Adipocyte (in vitro differentiated cells): ENCODE measurements around the gene TENM4.
"Not testable (repeated sequence)": the region's sequence is repeated elsewhere in the genome, so short reads cannot be mapped to it uniquely, and the experiment has no call there.

Source experiments
- DNase-seq: peaks from one replicate; pipeline ENCODE4 v3.0.0-alpha.2; 2015; ENCODE audit warnings: low read depth
- H3K27me3 ChIP-seq: replicated peaks from 2 replicates; pipeline ENCODE4 v1.7.0; 2013; ENCODE audit warnings: mild to moderate bottlenecking, low read length, moderate library complexity; ENCODE audit not compliant: control insufficient read depth, insufficient read depth
- H3K36me3 ChIP-seq: 2 replicates; pipeline ENCODE4 v1.7.0; 2013; ENCODE audit warnings: low read length, mild to moderate bottlenecking, moderate library complexity; ENCODE audit not compliant: control insufficient read depth, insufficient read depth, severe bottlenecking
- H3K4me1 ChIP-seq: 2 replicates; pipeline ENCODE4 v1.7.0; 2013; ENCODE audit warnings: mild to moderate bottlenecking, low read length, moderate library complexity; ENCODE audit not compliant: control insufficient read depth, insufficient read depth
- H3K4me3 ChIP-seq: 2 replicates; pipeline ENCODE4 v1.7.0; 2013; ENCODE audit warnings: mild to moderate bottlenecking, low read length, moderate library complexity
- H3K9ac ChIP-seq: 2 replicates; pipeline ENCODE4 v1.7.0; 2013; ENCODE audit warnings: mild to moderate bottlenecking, low read length, moderate library complexity
- H3K9me3 ChIP-seq: 2 replicates; pipeline ENCODE4 v1.7.0; 2013; ENCODE audit warnings: mild to moderate bottlenecking, low read length, moderate library complexity; ENCODE audit not compliant: control insufficient read depth

TENM4 gene

GRCh38 chr11:78906566-78906965 is 534.3 kb downstream of the TENM4 start:
- DNase-seq = no peak
- Histone ChIP-seq H3K9me3 (no peaks in the 10 kb centered on the region), H3K4me1 (peaks cover 3% of the 10 kb centered on the region), H3K9ac (no peak overlapping the region), H3K4me3 (no peak overlapping the region), H3K27me3 (no peaks in the 10 kb centered on the region), H3K36me3 (no peaks in the 10 kb centered on the region)

- Histone ChIP-seq H3K27me3 (no peaks in the 10 kb centered on the region), H3K4me3 (no peak overlapping the region), H3K36me3 (peaks cover 3% of the 10 kb centered on the region), H3K9ac (no peak overlapping the region), H3K4me1 (peaks cover 3% of the 10 kb centered on the region), H3K9me3 (no peaks in the 10 kb centered on the region)
- DNase-seq = no peak
These were observed 535.1 kb downstream of the TENM4 start for GRCh38 chr11:78905756-78906155.

GRCh38 chr11:78902771-78903507 is 537.9 kb downstream of the TENM4 start:
- Histone ChIP-seq H3K9me3 (no peaks in the 10 kb centered on the region), H3K4me3 (no peak overlapping the region), H3K27me3 (no peaks in the 10 kb centered on the region), H3K9ac (no peak overlapping the region), H3K4me1 (peaks cover 3% of the 10 kb centered on the region), H3K36me3 (peaks cover 10% of the 10 kb centered on the region)
- no peak for DNase-seq

GRCh38 chr11:78901831-78902230 is 539.0 kb downstream of the TENM4 start:
- Histone ChIP-seq H3K9me3 (no peaks in the 10 kb centered on the region), H3K4me3 (no peak overlapping the region), H3K27me3 (no peaks in the 10 kb centered on the region), H3K36me3 (peaks cover 10% of the 10 kb centered on the region), H3K9ac (no peak overlapping the region), H3K4me1 (peaks cover 3% of the 10 kb centered on the region)
- no peak for DNase-seq

- Histone ChIP-seq H3K4me1 (no peaks in the 10 kb centered on the region), H3K4me3 (no peak overlapping the region), H3K27me3 (no peaks in the 10 kb centered on the region), H3K9ac (no peak overlapping the region), H3K36me3 (peaks cover 10% of the 10 kb centered on the region), H3K9me3 (no peaks in the 10 kb centered on the region)
- no peak for DNase-seq
These were observed 542.5 kb downstream of the TENM4 start for GRCh38 chr11:78898266-78898775.

- no peaks in the 10 kb centered on the region for H3K4me1 ChIP-seq
- no peaks in the 10 kb centered on the region for H3K9me3 ChIP-seq
- DNase-seq = no peak
- H3K9ac ChIP-seq = no peak overlapping the region
- no peaks in the 10 kb centered on the region for H3K27me3 ChIP-seq
- H3K4me3 ChIP-seq = no peak overlapping the region
- H3K36me3 ChIP-seq = peaks cover 9% of the 10 kb centered on the region
These were observed 546.8 kb downstream of the TENM4 start for GRCh38 chr11:78893996-78894395.

GRCh38 chr11:78889698-78890097 is 551.1 kb downstream of the TENM4 start:
- Histone ChIP-seq H3K9me3 (no peaks in the 10 kb centered on the region), H3K4me3 (no peak overlapping the region), H3K36me3 (peaks cover 20% of the 10 kb centered on the region), H3K27me3 (no peaks in the 10 kb centered on the region), H3K9ac (no peak overlapping the region), H3K4me1 (peaks cover 9% of the 10 kb centered on the region)
- DNase-seq = no peak

GRCh38 chr11:78886616-78887015 is 554.2 kb downstream of the TENM4 start:
- Histone ChIP-seq H3K4me1 (peaks cover 9% of the 10 kb centered on the region), H3K36me3 (peaks cover 20% of the 10 kb centered on the region), H3K9ac (no peak overlapping the region), H3K9me3 (no peaks in the 10 kb centered on the region), H3K27me3 (no peaks in the 10 kb centered on the region), H3K4me3 (no peak overlapping the region)
- peak; percentile 67 for DNase-seq

- H3K4me3 ChIP-seq = no peak overlapping the region
- H3K36me3 ChIP-seq = peaks cover 20% of the 10 kb centered on the region
- no peaks in the 10 kb centered on the region for H3K9me3 ChIP-seq
- peaks cover 9% of the 10 kb centered on the region for H3K4me1 ChIP-seq
- H3K27me3 ChIP-seq = no peaks in the 10 kb centered on the region
- no peak overlapping the region for H3K9ac ChIP-seq
- DNase-seq = no peak
These were observed 556.1 kb downstream of the TENM4 start for GRCh38 chr11:78884761-78885160.

- peaks cover 9% of the 10 kb centered on the region for H3K4me1 ChIP-seq
- H3K27me3 ChIP-seq = no peaks in the 10 kb centered on the region
- no peaks in the 10 kb centered on the region for H3K9me3 ChIP-seq
- peaks cover 9% of the 10 kb centered on the region for H3K36me3 ChIP-seq
- H3K4me3 ChIP-seq = no peak overlapping the region
- DNase-seq = no peak
- no peak overlapping the region for H3K9ac ChIP-seq
These were observed 557.3 kb downstream of the TENM4 start for GRCh38 chr11:78883506-78883905.

GRCh38 chr11:78879094-78879980 is 561.5 kb downstream of the TENM4 start:
- H3K4me3 ChIP-seq, DNase-seq, H3K9me3 ChIP-seq, H3K36me3 ChIP-seq, H3K9ac ChIP-seq, H3K4me1 ChIP-seq, H3K27me3 ChIP-seq: not testable (repeated sequence)
